HG03469 (cell line): ENCODE results near the gene KAT5.
"Not testable (repeated sequence)": the region's sequence is repeated elsewhere in the genome, so short reads cannot be mapped to it uniquely, and the experiment has no call there.

Experiments used
- ATAC-seq: cut with Tn5 transposase; IDR thresholded peaks from one replicate; pipeline ENCODE4 v1.9.1; 2021; ENCODE audit warnings: mild to moderate bottlenecking, moderate library complexity, moderate number of reproducible peaks; ENCODE audit not compliant: unreplicated experiment

The KAT5 gene

DNA sequence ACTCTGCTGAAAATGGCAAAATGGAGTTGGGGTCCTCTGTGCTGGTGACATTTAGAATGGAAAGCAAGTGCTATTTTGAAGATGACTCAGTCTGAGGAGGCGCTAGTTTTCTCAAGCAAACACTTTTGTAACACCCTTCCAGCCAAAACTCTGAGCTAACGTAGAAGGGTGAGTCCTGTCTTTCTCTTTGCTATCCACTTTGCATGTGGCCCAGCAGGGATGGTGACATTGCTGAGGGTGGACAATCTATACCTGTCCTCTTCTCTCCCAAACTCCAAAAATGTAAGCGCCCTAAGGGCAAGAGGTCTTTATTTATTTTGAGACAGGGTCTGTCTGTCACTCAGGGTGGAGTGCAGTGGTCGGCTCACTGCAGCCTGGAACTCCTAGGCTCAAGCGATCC, 3.6 kb upstream of the KAT5 start:
- ATAC-seq, result no peak

GRCh38 chr11:65709661-65710060, 2.4 kb upstream of the KAT5 start:
- ATAC-seq, result no peak

DNA sequence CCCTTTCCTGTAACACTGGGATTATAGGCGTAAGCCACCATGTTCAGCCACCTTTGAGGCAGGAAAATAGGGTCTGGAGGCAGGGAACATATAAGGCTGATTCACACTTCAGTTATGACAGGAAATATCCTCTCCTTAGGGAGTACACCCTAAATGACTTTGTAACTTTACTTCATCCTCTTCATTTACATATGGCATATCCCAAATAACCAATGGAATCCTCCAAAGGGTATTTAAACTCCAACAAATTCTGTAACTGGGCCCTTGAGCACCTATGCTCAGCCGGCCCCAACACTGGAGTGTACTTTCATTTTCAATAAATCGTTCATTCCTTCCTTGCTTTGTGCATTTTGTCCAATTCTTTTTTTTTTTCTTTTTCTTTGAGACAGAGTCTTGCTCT, 1.6 kb upstream of the KAT5 start:
- no peak for ATAC-seq

DNA sequence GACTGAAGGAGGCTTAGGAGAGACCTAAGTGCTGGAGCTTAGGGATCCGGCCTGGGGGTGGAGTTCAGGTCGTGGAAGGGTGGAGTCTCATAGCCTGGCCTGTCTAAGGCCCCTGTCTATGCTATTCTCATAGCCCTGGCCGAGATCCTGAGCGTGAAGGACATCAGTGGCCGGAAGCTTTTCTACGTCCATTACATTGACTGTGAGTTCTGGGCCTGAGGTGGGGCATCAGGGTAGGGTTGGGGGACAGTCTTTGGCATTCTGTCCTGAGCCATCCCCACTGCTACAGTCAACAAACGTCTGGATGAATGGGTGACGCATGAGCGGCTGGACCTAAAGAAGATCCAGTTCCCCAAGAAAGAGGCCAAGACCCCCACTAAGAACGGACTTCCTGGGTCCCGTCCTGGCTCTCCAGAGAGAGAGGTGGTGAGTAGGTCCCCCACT, 603 bp downstream of the KAT5 start:
- peak; percentile 16 for ATAC-seq

DNA sequence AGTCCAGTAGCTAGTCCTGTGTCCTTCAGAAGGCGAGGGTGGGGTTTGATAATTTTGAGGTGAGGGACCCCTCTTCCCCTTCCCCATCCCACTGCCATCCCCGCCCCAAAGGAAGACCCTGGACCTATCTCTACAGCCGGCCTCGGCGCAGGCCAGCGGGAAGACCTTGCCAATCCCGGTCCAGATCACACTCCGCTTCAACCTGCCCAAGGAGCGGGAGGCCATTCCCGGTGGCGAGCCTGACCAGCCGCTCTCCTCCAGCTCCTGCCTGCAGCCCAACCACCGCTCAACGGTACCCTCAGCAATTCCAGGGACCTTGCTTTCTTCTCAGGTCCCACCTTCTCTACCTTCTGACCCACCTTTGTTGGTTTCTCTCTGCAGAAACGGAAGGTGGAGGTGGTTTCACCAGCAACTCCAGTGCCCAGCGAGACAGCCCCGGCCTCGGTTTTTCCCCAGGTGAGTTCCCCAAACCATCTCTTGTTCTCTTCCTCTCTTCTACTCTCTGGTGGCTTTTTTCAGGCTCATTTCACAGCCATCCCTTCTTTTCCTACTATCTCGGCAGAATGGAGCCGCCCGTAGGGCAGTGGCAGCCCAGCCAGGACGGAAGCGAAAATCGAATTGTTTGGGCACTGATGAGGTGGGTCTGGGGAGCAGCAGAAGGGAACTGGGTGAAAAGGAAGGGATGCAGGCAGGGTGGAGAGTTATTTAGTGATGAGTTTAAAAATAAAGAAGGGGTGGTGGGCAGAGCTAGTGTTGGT, 1.3 kb downstream of the KAT5 start:
- ATAC-seq, result no peak

DNA sequence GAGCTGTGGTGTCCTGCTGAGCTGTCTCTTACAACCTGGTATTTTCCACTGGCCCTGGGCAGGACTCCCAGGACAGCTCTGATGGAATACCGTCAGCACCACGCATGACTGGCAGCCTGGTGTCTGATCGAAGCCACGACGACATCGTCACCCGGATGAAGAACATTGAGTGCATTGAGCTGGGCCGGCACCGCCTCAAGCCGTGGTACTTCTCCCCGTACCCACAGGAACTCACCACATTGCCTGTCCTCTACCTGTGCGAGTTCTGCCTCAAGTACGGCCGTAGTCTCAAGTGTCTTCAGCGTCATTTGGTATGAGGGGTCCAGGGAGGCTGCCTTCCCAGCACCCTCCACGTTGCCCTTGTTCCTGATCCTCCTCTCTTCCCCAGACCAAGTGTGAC, 2.4 kb downstream of the KAT5 start:
- no peak for ATAC-seq

DNA sequence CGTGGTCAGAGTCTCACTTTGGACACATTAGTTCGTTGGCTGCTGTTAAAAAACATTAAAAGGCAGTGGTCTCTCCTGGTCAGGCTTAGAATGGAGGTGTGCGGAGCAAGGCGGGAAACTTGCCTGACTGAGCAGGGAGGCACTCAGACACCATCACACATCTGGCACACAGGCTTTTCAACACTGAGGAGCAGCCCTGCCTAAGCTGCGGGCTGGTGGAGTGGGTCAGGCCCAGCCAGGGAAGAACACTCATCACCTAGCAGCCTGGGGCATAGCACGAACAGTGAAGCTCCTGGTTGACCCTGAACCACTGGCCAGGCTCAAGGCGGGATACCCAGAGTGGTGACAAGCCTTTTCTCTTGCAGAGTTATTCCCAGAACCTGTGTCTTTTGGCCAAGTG, 4.2 kb downstream of the KAT5 start:
- ATAC-seq, result no peak

DNA sequence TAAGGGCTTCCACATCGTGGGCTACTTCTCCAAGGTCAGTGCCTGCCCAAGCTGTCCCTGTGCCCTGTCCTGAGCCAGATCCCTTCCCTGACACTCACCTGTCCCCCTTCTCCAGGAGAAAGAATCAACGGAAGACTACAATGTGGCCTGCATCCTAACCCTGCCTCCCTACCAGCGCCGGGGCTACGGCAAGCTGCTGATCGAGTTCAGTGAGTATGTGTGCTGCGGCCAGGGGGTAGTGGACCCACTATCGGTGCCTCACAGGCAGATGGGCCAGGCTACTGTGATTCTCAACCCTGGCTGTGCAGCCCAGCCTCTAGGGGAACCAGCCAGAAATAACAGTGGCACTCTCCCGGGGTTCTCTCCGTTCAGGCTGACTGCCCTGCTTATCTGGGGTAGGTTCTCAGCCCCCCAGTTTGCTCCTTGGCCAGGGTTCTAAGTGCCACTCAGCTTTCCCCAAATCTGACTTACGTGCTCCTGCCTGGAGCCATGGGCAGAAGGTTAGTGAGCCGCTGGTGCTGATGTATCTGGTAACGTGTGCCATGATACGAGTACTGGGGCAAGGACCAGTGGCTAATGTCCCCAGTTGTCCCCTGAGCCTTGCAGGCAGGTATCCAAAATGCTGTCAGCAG, 4.8 kb downstream of the KAT5 start:
- ATAC-seq, result no peak

DNA sequence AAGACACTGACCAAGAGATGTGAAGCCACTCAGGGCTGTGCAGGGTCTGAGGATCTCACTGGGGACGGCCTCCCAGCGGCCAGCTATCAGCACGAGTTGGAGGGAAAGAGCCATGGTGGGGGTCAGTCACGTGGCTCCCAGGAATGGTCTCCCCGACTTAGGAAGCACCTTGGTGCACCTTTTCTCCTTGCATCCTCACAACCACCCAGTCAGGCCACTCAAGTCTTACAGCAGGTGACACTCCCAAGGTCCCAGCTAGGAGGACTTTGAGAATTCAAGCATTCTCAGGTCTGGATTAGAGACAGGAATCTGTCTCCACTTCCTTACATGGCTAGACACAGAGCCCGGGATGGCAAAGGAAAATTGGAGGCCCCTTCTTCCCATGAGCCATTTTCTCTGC, 5.9 kb downstream of the KAT5 start:
- no peak for ATAC-seq

GRCh38 chr11:65718531-65718930, 6.5 kb downstream of the KAT5 start:
- no peak for ATAC-seq

- ATAC-seq, result no peak
Measured at GRCh38 chr11:65718964-65719492, 7.0 kb downstream of the KAT5 start.

DNA sequence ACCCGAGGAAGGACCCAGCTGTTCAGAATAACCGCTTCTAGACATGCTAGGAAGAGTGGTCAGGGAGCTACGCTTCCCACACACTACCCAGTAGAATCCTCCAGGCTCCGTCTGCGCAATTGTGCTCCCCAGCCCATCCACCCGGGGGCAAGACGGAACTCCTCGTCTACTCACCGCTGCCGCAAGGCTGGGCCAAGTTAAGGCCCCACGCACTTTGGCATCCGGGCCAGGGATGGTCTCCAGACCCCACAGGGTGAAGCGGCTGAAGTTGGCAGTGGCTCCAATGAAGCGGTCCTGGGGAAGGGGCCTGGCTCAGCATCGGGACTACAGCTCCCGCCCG, 7.8 kb downstream of the KAT5 start:
- ATAC-seq, result no peak

DNA sequence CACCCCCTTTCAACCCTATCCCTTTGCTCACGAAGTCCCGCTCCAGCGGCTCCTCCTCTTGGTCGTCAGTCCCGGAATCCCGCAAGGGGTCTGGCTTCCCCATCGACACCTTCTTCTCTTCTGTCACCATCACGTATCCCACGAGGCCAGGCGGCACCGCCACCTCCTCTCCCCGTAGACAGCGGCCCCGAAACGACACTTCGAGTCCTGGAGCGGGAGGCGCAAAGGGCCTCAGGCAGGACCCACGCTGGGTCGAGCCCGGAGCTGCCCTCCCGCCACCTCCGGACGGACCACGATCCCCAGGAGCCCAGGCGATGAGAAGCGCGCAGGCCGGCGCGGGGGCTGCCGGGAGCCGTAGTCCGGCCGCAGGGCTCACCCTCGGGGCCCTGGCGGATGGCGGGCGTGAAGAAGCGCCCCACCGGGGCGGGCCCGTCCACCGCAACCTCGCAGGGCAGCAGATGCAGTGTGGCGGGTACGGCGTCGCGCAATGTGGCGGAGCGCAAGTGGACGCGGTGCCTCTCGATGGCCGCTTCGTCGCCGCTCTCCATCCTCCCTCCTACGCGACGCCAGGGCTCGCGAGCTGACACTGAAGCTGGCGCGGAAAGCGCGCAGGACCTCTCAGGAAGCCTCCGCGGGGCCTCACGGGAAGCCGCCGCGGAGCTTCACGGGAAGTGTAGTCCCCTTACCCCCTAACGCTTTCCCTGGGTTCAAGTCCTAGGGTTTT, 8.3 kb downstream of the KAT5 start, which contains the start of gene RNASEH2C:
Gene RNASEH2C (minus strand): TSS at position 588 of the 724 bp plus-strand sequence. CDS start 40 bp downstream, at position 548.
- peak; percentile 48 for ATAC-seq

- no peak for ATAC-seq
Measured at GRCh38 chr11:65722261-65722660, 10.2 kb downstream of the KAT5 start.

GRCh38 chr11:65726660-65727059, 14.6 kb downstream of the KAT5 start:
- ATAC-seq, result no peak

DNA sequence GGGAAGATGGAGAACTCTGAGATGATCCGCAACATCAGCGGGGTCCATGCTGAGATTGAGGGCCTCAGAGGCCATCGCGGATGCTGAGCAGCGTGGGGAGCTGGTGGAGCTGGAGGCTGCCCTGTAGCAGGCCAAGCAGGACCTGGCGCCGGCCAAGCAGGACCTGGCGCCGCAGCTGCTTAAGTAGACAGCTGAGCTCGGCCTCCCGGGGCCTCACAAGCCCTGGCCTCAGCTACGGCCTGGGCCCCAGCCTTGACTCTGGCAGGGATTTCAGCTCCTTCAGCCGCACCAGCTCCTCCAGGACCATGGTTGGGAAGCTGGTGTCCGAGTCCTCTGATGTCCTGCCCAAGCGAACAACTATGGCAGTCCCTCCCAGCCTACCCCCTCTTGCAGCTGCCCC, 15.8 kb downstream of the KAT5 start:
- no peak for ATAC-seq

- no peak for ATAC-seq
Measured at GRCh38 chr11:65730461-65730860, 18.4 kb downstream of the KAT5 start.

DNA sequence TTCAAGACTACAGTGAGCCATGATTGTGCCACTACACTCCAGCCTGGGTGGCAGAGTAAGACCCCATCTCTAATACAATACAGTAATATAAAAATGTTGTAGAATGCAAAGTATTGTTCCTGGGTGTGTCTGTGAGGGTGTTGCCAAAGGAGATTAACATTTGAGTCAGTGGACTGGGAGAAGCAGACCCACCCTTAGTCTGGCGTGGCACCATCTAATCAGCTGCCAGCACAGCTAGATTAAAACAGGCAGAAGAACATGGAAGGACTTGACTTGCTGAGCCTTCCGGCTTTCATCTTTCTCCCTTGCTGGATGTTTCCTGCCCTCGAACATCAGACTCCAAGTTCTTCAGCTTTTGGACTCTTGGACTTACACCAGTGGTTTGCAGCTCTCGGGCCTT, 23.1 kb downstream of the KAT5 start:
- not testable (repeated sequence) for ATAC-seq

- no peak for ATAC-seq
Measured at GRCh38 chr11:65736810-65737209, 24.8 kb downstream of the KAT5 start.

GRCh38 chr11:65739022-65739421, 27.0 kb downstream of the KAT5 start:
- ATAC-seq, result no peak

DNA sequence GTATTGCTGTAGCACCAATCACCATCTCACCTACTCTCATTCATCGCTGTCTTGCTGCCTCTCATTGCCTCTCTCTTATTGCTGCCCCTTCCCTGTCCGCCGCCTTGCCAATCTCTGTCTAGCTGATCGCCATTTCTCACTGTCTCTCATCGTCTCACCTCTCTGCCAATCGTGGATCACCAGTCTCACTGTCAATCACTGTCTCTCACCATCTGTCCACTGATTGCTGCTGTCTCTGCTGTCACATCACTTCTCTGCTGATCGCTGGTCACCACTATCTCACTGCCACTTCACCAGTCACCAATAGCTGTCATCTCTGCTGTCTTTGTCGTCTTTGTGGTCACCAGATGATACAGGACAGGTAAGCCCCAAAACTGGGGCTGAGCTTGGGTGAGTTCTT, 29.1 kb downstream of the KAT5 start:
- no peak for ATAC-seq

DNA sequence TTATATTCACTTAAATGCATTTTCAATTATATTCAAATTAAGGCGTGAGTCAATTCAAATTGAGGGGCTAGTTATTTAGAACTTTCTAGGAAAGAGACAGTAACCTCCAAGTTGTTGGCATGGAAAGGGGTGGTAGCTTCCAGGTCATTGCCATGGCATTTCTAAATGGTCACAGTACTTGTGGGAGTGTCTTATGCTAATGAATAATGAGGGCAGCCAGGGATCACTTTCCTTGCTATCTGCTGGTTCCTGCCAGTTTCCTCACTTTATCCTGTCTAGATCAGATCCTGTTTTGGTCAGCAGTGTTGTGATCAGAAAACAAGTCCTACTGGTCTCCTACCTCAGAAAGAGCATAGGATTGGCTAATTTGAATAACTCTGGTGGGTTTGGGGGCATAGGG, 30.3 kb downstream of the KAT5 start:
- no peak for ATAC-seq
